BLaER1 (cell line): ENCODE measurements around the gene RAB26.

ENCODE experiments used
- H3K27ac ChIP-seq: shearing (Covaris generic); formaldehyde crosslinking; 2 replicates; pipeline ENCODE4 v1.8.1; 2022
- H3K27me3 ChIP-seq: shearing (Covaris generic); formaldehyde crosslinking; 2 replicates; pipeline ENCODE4 v1.8.1; 2022
- H3K36me3 ChIP-seq: shearing (Covaris generic); formaldehyde crosslinking; 2 replicates; pipeline ENCODE4 v1.8.1; 2022
- H3K4me1 ChIP-seq: shearing (Covaris generic); formaldehyde crosslinking; 2 replicates; pipeline ENCODE4 v1.8.1; 2022
- H3K4me2 ChIP-seq: shearing (Covaris generic); formaldehyde crosslinking; 2 replicates; pipeline ENCODE4 v1.8.1; 2022
- H3K4me3 ChIP-seq: shearing (Covaris generic); formaldehyde crosslinking; 2 replicates; pipeline ENCODE4 v1.8.1; 2022
- H3K9ac ChIP-seq: shearing (Covaris generic); formaldehyde crosslinking; 2 replicates; pipeline ENCODE4 v1.8.1; 2022
- H3K9me3 ChIP-seq: shearing (Covaris generic); formaldehyde crosslinking; 2 replicates; pipeline ENCODE4 v1.8.1; 2022
- H4K20me1 ChIP-seq: shearing (Covaris generic); formaldehyde crosslinking; 2 replicates; pipeline ENCODE4 v1.8.1; 2022
- Cebpa-rat ChIP-seq: shearing (Covaris generic); IDR thresholded peaks from 2 replicates; pipeline ENCODE4 v1.8.1; 2022

RAB26 gene

GRCh38 chr16:2184346-2184745, 35.9 kb downstream of the RAB26 start:
- no peak for TF ChIP-seq Cebpa-rat
- Histone ChIP-seq H3K4me3 (peak overlapping the region; percentile 8; the same call in 1 of the 2 replicates), H3K9ac (peak overlapping the region; percentile 38), H3K27me3 (no peaks in the 10 kb centered on the region), H3K4me2 (peak overlapping the region; percentile 86), H3K4me1 (peaks cover 42% of the 10 kb centered on the region), H4K20me1 (peaks cover 44% of the 10 kb centered on the region), H3K27ac (peak overlapping the region; percentile 60), H3K9me3 (no peaks in the 10 kb centered on the region), H3K36me3 (peaks cover 16% of the 10 kb centered on the region; the same call in 1 of the 2 replicates)

DNA sequence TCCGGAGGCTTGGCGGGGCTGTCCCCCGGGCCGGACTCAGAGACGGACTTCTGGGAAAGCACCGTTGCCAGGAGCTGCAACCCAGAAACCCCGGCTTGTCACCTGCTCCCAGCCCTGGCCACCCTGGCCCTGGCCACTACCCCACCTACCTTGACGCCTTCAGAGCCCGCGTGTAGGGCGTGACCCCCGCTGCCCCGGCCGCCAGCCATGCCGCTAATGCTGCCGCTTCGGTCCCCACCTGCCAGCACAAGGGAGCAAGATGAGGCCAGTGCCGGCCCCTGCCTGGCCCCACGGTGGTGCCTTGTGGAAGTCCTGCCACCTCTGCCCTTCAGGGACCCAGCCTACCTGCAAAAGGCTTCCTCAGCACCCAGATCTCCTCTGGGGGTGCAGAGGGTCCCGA, 36.5 kb downstream of the RAB26 start:
- no peak overlapping the region for H3K9ac ChIP-seq
- no peak for TF ChIP-seq Cebpa-rat
- H3K4me1 ChIP-seq = peaks cover 42% of the 10 kb centered on the region
- H3K36me3 ChIP-seq = peaks cover 12% of the 10 kb centered on the region; the same call in 1 of the 2 replicates
- no peak overlapping the region for H3K27ac ChIP-seq
- H3K4me3 ChIP-seq = no peak overlapping the region
- H3K4me2 ChIP-seq = peak overlapping the region; percentile 86
- H4K20me1 ChIP-seq = peaks cover 42% of the 10 kb centered on the region
- H3K9me3 ChIP-seq = no peaks in the 10 kb centered on the region
- no peaks in the 10 kb centered on the region for H3K27me3 ChIP-seq

GRCh38 chr16:2186064-2186463, 37.6 kb downstream of the RAB26 start:
- Histone ChIP-seq H4K20me1 (peaks cover 37% of the 10 kb centered on the region), H3K9ac (no peak overlapping the region), H3K4me3 (no peak overlapping the region), H3K9me3 (no peaks in the 10 kb centered on the region), H3K4me1 (peaks cover 53% of the 10 kb centered on the region), H3K27me3 (no peaks in the 10 kb centered on the region), H3K36me3 (peaks cover 9% of the 10 kb centered on the region; the same call in 1 of the 2 replicates), H3K4me2 (no peak overlapping the region), H3K27ac (no peak overlapping the region)
- no peak for TF ChIP-seq Cebpa-rat

DNA sequence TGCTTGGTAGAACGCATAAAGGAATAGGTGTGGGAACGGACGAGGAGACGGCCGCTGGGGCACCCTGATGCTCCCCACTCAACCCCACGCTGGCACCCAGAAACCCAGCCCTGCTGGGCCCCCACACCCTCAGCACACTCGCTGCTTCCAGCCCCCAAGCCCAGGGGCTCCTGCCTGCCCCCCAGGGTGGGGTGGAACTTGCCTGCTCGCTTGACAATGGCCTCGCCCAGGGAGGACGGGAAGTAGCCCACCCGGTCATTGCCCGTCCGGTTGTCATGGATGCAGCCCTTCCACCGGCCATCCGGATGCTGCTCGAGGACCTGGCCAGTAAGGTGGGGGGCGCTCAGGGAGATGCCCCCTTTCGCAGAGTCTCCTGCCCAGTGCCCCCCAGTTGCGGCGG, 38.1 kb downstream of the RAB26 start:
- H3K36me3 ChIP-seq = peaks cover 9% of the 10 kb centered on the region; the same call in 1 of the 2 replicates
- no peak overlapping the region for H3K4me3 ChIP-seq
- no peaks in the 10 kb centered on the region for H3K27me3 ChIP-seq
- no peak overlapping the region for H3K4me2 ChIP-seq
- peaks cover 57% of the 10 kb centered on the region for H3K4me1 ChIP-seq
- H3K9ac ChIP-seq = no peak overlapping the region
- no peaks in the 10 kb centered on the region for H3K9me3 ChIP-seq
- peaks cover 35% of the 10 kb centered on the region; the same call in 1 of the 2 replicates for H4K20me1 ChIP-seq
- TF ChIP-seq Cebpa-rat = no peak
- no peak overlapping the region for H3K27ac ChIP-seq

- Histone ChIP-seq H3K4me3 (no peak overlapping the region), H3K27ac (no peak overlapping the region), H3K9ac (no peak overlapping the region), H3K27me3 (no peaks in the 10 kb centered on the region), H4K20me1 (peaks cover 35% of the 10 kb centered on the region; the same call in 1 of the 2 replicates), H3K4me1 (peaks cover 58% of the 10 kb centered on the region), H3K4me2 (no peak overlapping the region), H3K9me3 (no peaks in the 10 kb centered on the region), H3K36me3 (peaks cover 9% of the 10 kb centered on the region; the same call in 1 of the 2 replicates)
- no peak for TF ChIP-seq Cebpa-rat
These were observed 38.8 kb downstream of the RAB26 start for GRCh38 chr16:2187212-2187611.

- H3K27ac ChIP-seq = no peak overlapping the region
- no peak overlapping the region for H3K4me2 ChIP-seq
- peaks cover 32% of the 10 kb centered on the region; the same call in 1 of the 2 replicates for H4K20me1 ChIP-seq
- H3K9me3 ChIP-seq = no peaks in the 10 kb centered on the region
- peaks cover 9% of the 10 kb centered on the region; the same call in 1 of the 2 replicates for H3K36me3 ChIP-seq
- no peak overlapping the region for H3K9ac ChIP-seq
- H3K27me3 ChIP-seq = peaks cover 3% of the 10 kb centered on the region
- no peak for TF ChIP-seq Cebpa-rat
- peaks cover 48% of the 10 kb centered on the region for H3K4me1 ChIP-seq
- no peak overlapping the region for H3K4me3 ChIP-seq
These were observed 40.0 kb downstream of the RAB26 start for GRCh38 chr16:2188395-2188794.

DNA sequence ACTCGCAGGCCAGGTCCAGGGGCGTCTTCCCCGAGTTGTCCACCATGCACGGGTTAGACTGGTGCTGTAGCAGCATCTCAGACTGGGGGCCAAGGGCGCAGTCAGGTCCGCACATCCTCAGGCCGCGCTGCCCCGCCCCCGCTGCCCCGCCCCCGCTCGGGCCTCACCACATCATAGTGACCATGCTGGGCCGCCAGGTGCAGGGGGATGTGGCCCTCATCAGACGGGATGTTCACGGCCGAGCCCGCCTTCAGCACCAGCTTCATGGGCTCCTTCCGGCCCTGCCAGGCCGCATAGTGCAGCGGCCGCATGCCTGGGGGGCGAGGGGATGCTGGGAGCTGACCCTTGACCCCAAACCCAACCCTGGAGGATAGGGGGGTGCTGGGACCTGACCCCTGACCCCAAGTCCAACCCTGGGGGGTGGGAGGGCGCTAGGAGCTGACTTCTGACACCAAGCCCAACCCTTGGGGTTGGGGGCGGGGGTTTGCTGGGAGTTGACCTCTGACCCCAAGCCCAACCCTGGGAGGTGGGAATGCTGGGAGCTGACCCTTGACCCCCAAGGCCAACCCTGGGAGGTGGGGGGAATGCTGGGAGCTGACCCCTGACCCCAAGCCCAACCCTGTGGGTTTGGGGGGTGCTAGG, 40.9 kb downstream of the RAB26 start:
- Histone ChIP-seq H3K4me1 (peaks cover 41% of the 10 kb centered on the region), H3K9ac (no peak overlapping the region), H3K36me3 (peaks cover 9% of the 10 kb centered on the region; the same call in 1 of the 2 replicates), H3K27me3 (peaks cover 13% of the 10 kb centered on the region), H3K27ac (no peak overlapping the region), H3K4me2 (no peak overlapping the region), H3K4me3 (no peak overlapping the region), H4K20me1 (peaks cover 32% of the 10 kb centered on the region), H3K9me3 (no peaks in the 10 kb centered on the region)
- TF ChIP-seq Cebpa-rat = no peak

- H3K27me3 ChIP-seq = peaks cover 20% of the 10 kb centered on the region
- H3K9ac ChIP-seq = peak overlapping the region; percentile 57; the same call in 1 of the 2 replicates
- TF ChIP-seq Cebpa-rat = no peak
- peaks cover 9% of the 10 kb centered on the region; the same call in 1 of the 2 replicates for H3K36me3 ChIP-seq
- no peaks in the 10 kb centered on the region for H3K9me3 ChIP-seq
- peak overlapping the region; percentile 68 for H3K27ac ChIP-seq
- peaks cover 41% of the 10 kb centered on the region for H3K4me1 ChIP-seq
- H3K4me3 ChIP-seq = no peak overlapping the region
- H4K20me1 ChIP-seq = peaks cover 32% of the 10 kb centered on the region
- H3K4me2 ChIP-seq = peak overlapping the region; percentile 81
These were observed 41.7 kb downstream of the RAB26 start for GRCh38 chr16:2190002-2190658.

- H3K9ac ChIP-seq = peak overlapping the region; percentile 57
- no peak for TF ChIP-seq Cebpa-rat
These were observed 42.4 kb downstream of the RAB26 start for GRCh38 chr16:2190659-2191445.

More at GRCh38 chr16:2190659-2191445, 42.4 kb downstream of the RAB26 start:
- H4K20me1 ChIP-seq = peaks cover 33% of the 10 kb centered on the region
- H3K4me3 ChIP-seq = no peak overlapping the region; the same call in 1 of the 2 replicates
- H3K27me3 ChIP-seq = peaks cover 27% of the 10 kb centered on the region
- H3K27ac ChIP-seq = peak overlapping the region; percentile 68
- peaks cover 42% of the 10 kb centered on the region for H3K4me1 ChIP-seq
- peaks cover 9% of the 10 kb centered on the region; the same call in 1 of the 2 replicates for H3K36me3 ChIP-seq
- H3K4me2 ChIP-seq = peak overlapping the region; percentile 81
- H3K9me3 ChIP-seq = no peaks in the 10 kb centered on the region
